ENCODE results near the gene ACSS2.
"Not testable (repeated sequence)": the region's sequence is repeated elsewhere in the genome, so short reads cannot be mapped to it uniquely, and the experiment has no call there.

Gene ACSS2

DNA sequence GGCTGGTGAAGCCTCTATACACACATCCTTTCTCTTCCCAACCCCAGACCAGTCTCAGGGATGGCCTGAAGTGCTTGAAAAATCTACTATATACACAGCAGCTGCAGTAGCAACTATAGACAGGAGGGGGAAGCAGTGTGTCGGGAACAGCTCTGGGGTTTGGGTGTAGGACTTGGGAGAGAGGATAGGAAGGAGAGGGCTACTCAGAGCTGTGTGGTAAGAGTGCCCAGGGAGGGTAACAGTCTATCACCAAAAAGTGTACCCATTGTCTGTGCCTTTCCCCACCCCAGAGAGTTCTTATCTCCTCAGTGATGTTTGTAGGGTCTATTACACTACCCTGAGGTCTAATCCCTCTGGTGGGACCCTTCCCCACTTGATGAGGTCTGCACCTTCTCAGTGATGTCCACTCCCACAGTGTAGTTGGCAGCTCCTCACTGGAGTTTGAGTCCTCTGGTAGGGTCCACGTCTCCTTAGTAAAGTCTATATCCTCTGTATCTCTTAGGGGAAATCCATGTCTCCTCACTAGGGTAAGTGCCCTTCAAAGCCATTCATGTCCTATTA is 2.2 kb upstream of the ACSS2 start:
- TF ChIP-seq, protein P1, sequence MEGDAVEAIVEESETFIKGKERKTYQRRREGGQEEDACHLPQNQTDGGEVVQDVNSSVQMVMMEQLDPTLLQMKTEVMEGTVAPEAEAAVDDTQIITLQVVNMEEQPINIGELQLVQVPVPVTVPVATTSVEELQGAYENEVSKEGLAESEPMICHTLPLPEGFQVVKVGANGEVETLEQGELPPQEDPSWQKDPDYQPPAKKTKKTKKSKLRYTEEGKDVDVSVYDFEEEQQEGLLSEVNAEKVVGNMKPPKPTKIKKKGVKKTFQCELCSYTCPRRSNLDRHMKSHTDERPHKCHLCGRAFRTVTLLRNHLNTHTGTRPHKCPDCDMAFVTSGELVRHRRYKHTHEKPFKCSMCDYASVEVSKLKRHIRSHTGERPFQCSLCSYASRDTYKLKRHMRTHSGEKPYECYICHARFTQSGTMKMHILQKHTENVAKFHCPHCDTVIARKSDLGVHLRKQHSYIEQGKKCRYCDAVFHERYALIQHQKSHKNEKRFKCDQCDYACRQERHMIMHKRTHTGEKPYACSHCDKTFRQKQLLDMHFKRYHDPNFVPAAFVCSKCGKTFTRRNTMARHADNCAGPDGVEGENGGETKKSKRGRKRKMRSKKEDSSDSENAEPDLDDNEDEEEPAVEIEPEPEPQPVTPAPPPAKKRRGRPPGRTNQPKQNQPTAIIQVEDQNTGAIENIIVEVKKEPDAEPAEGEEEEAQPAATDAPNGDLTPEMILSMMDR (conservative IDR thresholded peaks at IDR 0.05) = peak; percentile 89
- no peak for TF ChIP-seq ZFX (IDR thresholded peaks at IDR 0.05)
- peak overlapping the region; percentile 79 for H3K27ac ChIP-seq

DNA sequence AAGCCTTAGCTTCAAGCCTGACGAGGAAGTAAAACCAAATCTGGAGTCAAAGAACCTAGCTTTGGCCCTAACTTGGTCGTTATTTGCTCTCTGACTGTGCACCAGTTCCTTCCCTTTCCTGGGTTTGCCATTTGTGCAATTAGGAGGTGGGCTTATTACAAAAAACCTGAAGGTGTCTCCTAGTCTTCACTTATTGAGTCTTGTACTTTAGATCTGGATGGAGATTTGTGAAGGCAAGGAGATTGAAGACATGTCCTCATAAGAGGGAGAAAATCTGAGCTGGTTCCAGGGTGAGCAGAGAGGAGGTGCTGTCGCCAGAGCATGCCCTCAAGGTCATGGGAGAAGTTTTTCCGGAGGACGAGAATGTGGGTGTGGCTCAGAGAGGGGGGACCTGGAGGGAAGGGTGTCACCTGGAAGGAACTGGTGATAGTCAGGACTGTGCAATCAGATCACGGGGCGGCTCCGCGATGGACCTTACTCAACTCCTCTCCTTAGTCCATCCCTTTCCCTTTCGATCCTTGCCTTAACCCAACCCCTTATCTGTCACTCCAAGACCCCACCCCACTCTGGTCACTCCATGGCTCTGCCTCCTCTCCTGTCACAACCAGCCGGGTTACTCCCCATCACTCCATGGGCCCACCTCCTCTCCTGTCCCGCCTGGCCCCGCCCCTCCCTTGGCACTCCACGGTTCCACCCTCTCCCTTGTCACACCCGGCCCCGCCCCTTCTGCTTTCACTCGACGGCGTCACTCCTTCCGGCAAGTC is 588 bp upstream of the ACSS2 start:
- no peak for TF ChIP-seq ZFX (IDR thresholded peaks at IDR 0.05)
- TF ChIP-seq, protein P1 (conservative IDR thresholded peaks at IDR 0.05) = no peak; the same call in none of the 2 replicates
- peak overlapping the region; percentile 79 for H3K27ac ChIP-seq

DNA sequence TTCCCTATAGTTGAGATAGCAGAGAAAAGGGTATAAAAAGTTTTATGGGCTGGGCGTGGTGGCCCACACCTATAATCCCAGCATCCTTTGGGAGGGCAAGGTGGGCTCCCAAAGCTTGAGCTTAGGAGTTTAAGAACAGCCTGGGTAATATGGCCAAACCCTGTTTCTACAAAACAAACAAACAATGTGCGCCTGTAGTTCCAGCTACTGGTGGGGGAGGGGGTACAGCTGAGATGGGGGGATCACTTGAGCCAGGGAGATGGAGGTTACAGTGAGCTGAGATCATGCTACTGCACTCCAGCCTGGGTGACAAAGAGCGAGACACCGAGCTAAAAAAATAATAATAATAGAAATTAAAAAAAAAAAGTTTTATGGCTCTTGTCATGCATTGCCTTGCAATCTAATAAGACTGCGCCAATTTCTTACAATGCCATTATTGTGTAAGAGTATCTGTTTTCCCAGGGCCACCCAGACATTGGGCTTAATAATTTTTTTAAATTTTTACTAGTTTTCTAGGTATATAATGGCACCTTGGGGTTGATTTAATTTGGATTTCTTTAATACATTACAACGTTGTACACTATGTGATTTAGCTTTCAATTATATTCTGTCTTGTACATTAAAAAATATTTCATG is 3.9 kb downstream of the ACSS2 start:
- no peak overlapping the region for H3K27ac ChIP-seq
- TF ChIP-seq, protein P1 (conservative IDR thresholded peaks at IDR 0.05) = no peak
- no peak for TF ChIP-seq ZFX (IDR thresholded peaks at IDR 0.05)

DNA sequence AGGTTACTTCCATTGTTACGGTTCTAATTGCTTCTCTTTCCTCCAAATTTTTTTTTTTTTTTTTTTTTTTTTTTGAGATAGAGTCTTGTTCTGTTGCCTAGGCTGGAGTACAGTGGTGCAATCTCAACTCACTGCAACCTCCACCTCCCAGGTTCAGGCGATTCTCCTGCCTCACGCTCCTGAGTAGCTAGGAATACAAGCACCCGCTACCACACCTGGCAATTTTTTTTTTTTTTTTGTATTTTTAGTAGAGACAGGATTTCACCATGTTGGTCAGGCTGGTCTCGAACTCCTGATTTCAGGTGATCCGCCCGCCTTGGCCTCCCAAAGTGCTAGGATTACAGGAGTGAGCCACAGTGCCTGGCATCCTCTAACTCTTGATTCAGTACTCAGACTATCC is 4.6 kb downstream of the ACSS2 start:
- H3K27ac ChIP-seq = not testable (repeated sequence)

DNA sequence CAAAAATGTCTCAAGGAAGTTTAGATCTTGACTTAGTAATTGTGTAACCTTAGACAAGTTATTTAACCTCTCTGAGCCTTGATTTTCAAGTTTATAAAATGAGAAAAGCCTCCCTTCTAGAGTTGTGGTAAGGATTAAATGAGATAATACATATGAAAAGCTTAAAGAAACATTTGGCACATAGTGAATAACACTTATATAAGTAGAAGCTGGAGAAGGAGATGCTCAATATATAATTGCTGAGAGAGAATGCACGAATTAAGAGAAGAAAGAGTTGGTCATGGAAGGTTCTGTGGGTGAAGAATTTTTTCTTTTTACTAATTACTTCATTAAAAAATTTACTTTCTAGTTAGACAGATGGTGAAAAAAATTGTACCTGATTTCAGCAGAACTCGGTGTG is 5.3 kb downstream of the ACSS2 start:
- TF ChIP-seq, protein P1 (conservative IDR thresholded peaks at IDR 0.05) = no peak
- no peak for TF ChIP-seq ZFX (IDR thresholded peaks at IDR 0.05)
- H3K27ac ChIP-seq = no peak overlapping the region

DNA sequence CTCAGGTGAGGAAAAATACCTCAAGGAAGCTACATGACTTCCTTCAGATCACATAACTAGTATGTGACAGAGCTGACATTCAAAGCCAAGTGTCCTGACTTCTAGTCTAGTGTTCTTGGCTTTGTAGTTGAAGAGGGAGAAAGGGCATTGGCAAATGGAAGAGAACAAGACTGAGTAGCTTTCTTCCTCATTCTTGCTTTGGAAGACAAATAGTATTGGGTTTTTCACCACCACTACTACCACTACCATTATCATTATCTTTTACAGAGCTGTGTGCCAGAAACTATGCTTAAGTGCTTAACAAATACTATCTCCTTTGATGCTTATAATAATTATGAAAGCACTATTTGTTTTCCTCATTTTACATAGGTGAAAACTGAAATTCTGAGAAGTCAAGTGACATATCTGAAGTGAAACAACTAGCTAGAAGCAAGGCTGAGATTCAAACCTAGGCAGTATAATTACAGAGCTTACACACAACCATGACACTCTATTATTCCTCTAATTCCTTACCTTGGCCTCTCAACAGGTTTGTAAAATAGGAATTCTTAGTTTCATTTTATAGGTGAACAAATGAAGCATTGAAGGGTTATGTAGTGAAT is 6.8 kb downstream of the ACSS2 start:
- no peak for TF ChIP-seq ZFX (IDR thresholded peaks at IDR 0.05)
- TF ChIP-seq, protein P1 (conservative IDR thresholded peaks at IDR 0.05) = no peak
- H3K27ac ChIP-seq = no peak overlapping the region

DNA sequence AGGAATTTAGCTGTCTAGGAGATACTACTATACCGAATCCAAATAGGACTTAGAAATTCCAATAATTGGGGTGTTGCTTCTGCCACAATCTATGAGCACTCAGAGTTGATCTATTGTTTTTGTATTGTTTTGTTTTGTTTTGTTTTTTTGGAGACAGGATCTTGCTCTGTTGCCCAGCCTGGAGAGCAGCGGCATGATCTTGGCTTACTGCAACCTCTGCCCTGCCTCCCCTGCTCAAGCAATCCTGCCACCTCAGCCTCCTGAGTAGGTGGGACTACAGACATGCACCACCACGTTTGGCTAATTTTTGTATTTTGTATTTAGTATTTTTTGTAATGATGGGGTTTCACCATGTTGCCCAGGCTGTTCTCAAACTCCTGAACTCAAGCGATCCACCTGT is 7.4 kb downstream of the ACSS2 start:
- H3K27ac ChIP-seq = no peak overlapping the region
- TF ChIP-seq ZFX (IDR thresholded peaks at IDR 0.05) = no peak
- TF ChIP-seq, protein P1 (conservative IDR thresholded peaks at IDR 0.05) = no peak

All from C4-2B (cell line).